ENCODE results near the gene CORT.
"Not testable (repeated sequence)": the region's sequence is repeated elsewhere in the genome, so short reads cannot be mapped to it uniquely, and the experiment has no call there.

CORT gene

GRCh38 chr1:10449751-10450150, at the start of gene CORT:
TSS of gene CORT (plus strand) at chr1:10450031. CDS start at chr1:10450224, 193 bp downstream.
- DNase-seq (ENCODE audit: low read depth), result no peak

- DNase-seq (ENCODE audit: low read depth), result no peak
Observed at GRCh38 chr1:10401281-10401680, 48.5 kb upstream of the CORT start.

DNA sequence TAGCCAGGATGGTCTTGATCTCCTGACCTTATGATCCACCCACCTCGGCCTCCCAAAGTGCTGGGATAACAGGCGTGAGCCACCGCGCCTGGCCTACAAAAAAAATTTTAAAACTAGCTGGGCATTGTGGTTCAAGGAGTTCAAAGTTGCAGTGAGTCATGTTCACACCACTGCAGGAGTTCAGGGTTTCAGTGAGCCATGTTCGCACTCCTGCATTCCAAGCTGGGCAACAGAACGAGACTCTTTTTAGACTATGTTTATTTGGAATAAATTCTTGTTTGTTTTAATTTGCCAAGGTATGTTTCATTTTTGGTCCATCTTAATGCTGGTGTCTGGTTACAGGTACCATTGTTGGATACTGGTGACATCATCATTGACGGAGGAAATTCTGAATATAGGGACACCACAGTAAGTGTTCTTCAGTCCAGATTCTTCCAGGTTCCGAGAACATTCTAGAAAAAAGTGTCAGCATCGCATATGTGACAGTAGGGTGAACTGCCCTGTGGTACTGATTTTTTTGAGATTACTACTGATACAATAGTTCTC, 47.0 kb upstream of the CORT start:
- no peak for DNase-seq (ENCODE audit: low read depth)

DNA sequence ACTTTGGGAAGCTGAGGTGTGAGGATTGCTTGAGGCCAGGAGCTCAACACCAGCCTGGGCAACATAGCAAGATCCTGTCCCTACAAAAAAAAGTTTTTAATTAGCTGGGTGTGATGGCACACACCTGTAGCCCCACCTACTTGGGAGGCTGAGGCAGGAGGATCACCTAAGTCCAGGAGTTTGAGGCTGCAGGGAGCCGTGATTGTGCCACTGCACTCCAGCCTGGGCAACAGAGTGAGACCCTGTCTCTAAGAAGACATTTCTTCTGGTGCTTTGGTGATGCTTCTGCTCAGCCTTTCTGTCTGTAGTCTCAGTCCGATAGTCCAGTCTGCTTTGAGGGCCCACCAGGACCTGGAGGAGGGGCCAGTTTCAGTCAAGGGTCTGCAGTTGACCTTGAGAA, 42.6 kb upstream of the CORT start:
- DNase-seq (ENCODE audit: low read depth), result no peak

DNA sequence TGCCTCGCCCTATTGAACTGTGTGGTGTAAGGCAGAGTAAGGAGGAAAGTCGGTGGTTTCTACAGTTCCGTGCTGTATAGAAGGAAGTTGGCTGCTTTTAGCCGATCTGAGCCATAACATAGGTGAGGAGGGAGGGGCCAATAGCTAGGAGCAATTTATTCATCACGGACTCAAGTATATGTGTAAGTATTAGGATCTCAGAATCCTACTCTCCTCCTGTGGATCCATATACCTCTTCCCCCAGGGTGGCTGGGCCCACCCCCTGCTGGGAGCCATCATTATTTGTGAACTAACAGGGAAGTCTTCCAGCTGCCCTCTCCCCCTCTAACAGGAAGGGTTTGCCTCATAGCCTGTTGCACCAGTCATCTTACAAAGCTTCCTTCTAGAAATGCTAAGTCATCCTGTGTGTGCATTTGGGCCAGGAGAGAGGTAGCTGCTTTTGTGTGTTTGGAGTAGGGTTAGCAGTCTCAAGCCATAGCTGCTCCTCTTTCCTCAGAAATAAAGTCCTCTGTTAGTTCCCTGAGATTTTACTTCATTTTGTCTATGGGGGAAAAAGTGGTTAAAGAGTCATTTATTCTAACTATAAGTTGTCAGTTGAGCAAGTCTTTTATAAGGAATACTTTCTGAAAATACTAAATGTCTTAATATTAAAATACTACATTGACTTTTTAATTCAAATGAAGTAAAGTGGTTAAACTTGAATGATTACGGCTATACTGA, 34.5 kb upstream of the CORT start:
- no peak for DNase-seq (ENCODE audit: low read depth)

DNA sequence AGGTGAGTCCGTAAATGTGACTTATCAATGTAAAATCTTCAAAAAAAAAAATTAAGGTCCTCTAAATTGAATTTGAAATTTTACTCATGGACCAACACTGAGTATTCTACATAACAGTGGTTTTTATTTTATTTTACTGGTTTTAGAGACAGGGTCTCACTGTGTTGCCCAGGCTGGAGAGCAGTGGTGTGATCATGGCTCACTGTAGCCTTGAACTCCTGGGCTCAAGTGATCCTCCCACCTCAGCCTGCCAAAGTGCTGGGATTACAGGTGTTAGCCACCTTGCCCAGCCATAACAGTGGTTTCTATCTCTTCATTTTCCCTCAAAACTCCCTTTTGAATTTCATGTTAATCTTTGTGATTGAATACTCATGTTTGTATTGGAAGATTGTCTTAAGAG, 33.9 kb upstream of the CORT start:
- DNase-seq (ENCODE audit: low read depth), result not testable (repeated sequence)

- DNase-seq (ENCODE audit: low read depth), result not testable (repeated sequence)
Observed at GRCh38 chr1:10418741-10419140, 31.1 kb upstream of the CORT start.

GRCh38 chr1:10419351-10419750, 30.5 kb upstream of the CORT start:
- no peak for DNase-seq (ENCODE audit: low read depth)

DNA sequence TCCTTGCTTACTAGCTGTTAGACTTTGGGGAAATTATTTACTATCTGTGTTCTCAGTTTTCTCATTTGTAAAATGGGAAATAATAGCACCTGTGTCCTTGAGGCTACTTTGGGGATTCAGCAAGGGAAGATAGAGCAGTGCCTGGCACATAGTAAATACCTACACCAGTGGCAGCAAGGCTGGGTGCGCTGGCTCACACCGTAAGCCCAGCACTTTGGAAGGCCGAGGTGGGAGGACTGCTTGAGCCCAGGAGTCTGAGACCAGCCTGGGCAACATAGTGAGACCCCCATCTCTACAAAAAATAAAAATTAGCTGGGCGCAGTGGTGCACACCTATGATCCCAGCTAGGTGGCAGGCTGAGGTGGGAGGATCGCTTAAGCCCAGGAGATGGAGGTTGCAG, 28.2 kb upstream of the CORT start:
- DNase-seq (ENCODE audit: low read depth), result no peak

DNA sequence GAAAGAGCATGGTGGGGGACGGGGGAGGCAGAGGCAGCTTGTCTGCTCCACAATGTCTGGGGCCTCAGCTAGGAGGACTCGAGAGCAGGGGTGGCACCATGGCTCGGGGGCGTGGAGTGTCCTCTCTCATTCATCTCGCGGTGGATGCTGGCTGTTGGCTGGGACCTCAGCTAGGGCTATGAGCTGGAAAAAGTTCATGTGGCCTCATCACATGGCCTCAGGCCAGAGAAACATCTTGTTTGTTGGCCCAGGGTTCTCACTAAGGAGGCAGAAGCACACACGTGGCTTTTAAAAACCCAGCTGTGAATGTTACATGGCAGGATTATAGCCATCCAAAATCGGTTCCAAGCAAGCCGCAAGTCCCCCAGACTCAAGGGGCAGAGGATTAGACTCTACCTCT, 25.8 kb upstream of the CORT start:
- no peak for DNase-seq (ENCODE audit: low read depth)

- no peak for DNase-seq (ENCODE audit: low read depth)
Observed at GRCh38 chr1:10424651-10425050, 25.2 kb upstream of the CORT start.

- not testable (repeated sequence) for DNase-seq (ENCODE audit: low read depth)
Observed at GRCh38 chr1:10425826-10426534, 23.9 kb upstream of the CORT start.

DNA sequence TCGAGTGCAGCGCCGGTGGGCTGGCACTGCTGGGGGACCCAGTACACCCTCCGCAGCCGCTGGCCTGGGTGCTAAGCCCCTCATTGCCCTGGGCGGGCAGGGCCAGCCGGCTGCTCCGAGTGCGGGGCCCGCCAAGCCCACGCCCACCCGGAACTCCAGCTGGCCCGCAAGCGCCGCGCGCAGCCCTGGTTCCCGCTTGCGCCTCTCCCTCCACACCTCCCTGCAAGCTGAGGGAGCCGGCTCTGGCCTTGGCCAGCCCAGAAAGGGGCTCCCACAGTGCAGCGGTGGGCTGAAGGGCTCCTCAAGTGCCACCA, 23.3 kb upstream of the CORT start:
- DNase-seq (ENCODE audit: low read depth), result not testable (repeated sequence)

DNA sequence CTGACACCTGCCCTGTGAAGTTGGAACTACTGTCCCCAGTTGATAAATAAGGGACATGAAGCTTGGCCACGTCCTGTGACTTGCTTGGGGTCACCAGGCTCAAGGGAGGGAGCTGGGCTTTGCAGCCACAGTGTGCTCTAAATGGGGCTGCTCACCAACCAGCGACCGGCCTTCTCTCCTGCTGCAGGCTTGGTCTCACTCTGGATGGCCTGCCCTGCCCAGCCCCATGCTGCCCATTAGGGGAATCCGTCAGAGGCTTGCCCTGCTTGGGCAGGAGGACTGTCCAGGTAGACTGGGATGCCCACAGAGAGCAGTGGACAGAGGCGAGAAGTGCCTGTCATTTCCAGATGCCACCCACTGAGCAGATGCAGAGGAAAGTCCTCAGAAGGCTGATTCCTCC, 20.8 kb upstream of the CORT start:
- no peak for DNase-seq (ENCODE audit: low read depth)

- no peak for DNase-seq (ENCODE audit: low read depth)
Observed at GRCh38 chr1:10429868-10430215, 20.0 kb upstream of the CORT start.

DNA sequence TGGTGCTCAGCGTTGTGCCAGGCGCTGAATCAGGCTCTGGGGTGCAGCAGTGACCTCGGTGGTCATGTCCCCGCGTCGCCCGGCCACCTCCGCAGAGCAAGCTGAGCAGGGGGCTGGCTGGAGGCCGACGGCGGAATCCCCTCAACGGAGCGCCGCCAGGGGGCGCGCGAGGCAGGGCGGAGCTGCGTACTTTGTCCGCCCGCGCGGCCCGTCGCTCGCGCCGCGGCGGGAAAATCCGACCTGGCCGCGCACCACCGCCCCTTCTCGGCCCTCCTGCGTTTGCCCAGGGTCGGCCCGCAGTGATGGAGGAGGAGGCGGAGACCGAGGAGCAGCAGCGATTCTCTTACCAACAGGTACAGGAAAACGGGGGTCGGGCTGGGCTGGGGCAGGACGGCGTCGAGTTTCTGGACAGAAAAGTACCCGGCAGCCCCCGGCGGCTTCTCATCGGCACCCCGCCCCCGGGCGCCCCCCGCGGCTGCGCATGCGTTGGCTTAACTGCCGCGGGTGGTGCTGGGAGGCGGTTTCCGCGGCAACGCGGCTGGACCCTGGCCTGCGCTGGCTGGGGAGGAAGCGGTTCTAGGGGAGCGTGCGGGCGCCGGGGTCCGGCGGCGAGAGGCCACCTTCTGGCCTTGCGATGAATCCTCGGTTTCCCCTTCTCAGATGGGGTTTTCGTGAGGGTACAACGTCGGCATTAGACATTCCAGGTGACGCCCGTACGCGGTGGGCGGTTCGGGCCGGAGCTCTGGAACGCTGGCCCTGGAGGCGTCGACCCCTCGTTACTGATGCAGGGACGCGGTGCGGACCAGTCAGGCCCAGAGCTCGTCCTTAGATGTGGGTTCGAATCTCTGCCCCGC, 19.4 kb upstream of the CORT start, which contains the start of gene CENPS:
TSS of gene CENPS (plus strand) at position 218 of the 854 bp plus-strand sequence. CDS start at position 303, 85 bp downstream.
- peak; percentile 87 for DNase-seq (ENCODE audit: low read depth)

DNA sequence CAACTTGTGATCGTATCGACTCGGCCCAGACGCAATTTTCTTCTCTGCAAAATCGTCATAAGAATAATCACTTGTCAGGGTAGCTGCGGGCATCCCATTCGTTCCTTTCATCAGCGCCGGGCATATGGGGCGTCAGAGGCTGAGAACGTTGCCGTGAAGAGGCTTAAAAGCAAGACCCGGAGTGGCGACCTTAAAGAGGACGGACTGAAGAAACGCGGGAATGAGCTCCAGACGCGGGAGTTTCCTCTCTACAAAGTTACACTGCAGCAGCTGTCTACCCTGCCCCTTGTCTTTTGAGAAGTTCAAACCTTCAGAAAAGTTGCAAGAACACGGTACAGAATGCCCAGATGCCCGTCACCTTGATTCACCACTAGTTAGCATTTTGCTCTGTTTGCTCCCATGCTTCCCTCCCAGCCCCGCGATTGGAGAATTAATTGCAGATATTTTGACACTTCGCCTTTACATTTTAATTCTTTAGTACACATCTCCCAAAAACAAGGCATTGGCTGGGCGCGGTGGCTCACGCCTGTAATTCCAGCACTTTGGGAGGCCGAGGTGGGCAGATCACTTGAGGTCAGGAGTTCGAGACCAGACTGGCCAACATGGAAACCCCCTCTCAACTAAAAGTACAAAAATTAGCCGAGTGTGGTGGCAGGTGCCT, 18.6 kb upstream of the CORT start:
- no peak for DNase-seq (ENCODE audit: low read depth)

- no peak for DNase-seq (ENCODE audit: low read depth)
Observed at GRCh38 chr1:10432910-10433700, 16.7 kb upstream of the CORT start.

GRCh38 chr1:10433790-10434189, 16.0 kb upstream of the CORT start:
- DNase-seq (ENCODE audit: low read depth), result no peak

- no peak for DNase-seq (ENCODE audit: low read depth)
Observed at GRCh38 chr1:10434590-10434989, 15.2 kb upstream of the CORT start.

GRCh38 chr1:10437052-10437451, 12.8 kb upstream of the CORT start:
- DNase-seq (ENCODE audit: low read depth), result no peak

Data from activated T-helper 1 cell treated with Interleukin-2 at 50 U/mL for 16 hours (primary cell).